Measurements from ENCODE around the gene TTC24. TPM values are rescaled to one million over a fixed set of nuclear protein-coding genes. Genes with fewer than 3 reads are reported as not detected.
A peak's percentile ranks its signal among the peaks of the same experiment; 100 is the strongest.
"Not testable (repeated sequence)": the region's sequence is repeated elsewhere in the genome, so short reads cannot be mapped to it uniquely, and the experiment has no call there.

TTC24 gene
- total RNA-seq, 1 experiment from 2014 or later, result not detected

DNA sequence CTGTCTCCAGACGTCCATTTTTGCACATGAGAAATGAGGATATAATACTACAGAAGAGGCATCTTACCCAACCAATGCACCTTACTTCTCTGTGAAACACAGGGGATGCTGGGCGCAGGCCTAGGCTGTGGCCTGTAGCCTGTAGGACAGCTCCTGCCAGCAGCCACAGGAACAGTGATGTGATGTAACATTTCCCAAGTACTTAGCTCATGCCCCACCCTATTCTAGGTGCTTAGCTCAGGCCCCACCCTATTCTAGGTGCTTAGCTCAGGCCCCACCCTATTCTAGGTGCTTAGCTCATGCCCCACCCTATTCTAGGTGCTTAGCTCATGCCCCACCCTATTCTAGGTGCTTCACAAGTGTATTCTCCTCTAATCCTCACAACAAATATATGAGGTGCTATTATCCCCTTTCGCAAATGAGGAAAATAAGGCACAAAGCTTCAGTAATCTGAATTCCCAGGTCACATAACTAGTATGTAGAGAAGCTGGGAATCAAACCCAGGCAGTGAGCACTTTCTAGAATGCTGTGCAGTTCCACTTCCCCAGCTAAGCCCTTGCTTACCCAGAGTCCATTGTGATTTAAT lies 7.5 kb downstream of the TTC24 start:
- DNase-seq (ENCODE audit: low read depth), result no peak

DNA sequence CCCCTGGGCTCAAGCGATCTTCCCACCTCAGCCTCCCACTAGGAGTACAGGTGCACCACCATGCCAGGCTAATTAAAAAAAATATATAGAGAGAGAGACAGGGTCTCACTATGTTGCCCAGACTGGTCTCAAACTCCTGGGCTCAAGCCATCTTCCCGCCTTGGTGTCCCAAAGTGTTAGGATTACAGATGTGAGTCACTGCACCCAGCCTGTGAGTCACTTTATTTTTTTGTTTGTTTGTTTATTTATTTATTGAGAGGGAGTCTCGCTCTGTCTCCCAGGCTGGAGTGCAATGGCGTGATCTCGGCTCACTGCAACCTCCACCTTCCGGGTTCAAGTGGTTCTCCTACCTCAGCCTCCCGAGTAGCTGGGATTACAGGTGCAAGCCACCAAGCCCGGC lies 8.4 kb downstream of the TTC24 start:
- DNase-seq (ENCODE audit: low read depth), result not testable (repeated sequence)

DNA sequence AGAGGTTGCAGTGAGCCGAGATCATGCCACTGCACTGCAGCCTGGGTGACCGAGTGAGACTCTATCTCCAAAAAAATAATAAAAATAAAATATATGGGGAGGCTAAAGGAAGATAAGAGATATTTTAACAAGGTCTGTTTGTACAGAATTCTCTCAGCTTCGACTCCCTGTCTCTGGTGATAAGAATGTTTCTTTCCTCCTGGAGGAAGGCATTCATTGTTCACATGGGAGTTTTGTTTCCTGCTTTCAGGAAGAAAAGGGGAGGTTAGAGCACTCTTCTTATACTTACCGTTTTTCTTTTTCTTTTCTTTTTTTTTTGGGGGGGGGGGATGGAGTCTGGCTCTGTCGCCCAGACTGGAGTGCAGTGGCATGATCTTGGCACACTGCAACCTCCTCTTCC lies 10.0 kb downstream of the TTC24 start:
- DNase-seq (ENCODE audit: low read depth), result no peak

DNA sequence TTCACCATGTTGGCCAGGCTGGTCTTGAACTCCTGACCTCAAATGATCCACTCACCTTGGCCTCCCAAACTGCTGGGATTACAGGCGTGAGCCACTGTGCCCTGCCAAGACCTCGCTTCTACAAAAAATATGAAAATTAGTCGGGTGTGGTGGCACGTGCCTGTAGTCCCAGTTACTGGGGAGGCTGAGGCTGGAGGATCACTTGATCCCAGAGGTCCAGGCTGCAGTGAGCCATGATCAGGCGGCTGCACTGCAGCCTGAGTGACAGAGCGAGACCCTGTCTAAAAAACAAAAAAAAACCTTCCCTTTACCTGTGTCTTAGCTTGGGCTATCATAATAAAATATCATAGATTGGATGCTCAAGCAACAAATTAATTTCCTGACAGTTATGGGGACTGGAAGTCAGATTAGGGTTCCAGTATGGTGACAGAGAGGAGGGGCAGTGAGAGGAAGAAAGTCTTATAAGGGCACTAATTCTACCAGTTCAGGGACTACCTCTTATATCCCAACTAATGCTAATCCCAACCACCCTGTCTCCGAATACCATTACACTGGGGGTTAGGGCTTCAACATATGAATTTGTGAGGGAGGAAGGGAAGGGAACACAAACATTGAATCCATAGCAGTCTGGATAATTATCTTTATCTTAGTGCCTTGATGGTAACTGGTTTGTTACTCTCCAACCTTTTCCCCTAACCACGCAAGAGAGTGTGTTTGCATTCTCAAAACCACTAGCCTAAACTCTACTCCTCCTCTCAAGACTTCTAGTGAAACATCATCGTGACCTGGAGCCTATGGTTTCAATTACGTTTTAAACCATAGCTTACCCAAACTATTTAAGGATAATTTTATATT lies 11.0 kb downstream of the TTC24 start:
- no peak for DNase-seq (ENCODE audit: low read depth)

DNA sequence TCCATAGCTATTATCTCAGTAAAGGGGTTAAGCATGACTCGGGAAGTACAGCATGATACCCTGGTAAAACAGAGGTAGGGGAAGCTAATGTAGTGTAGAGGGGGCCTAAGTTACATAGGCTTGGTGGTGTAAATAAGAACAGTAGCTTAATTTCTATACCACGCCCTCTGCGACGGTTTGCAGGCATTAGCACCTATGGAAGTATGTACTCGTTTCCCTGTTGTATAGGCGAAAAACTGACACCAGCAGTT lies 11.6 kb downstream of the TTC24 start:
- DNase-seq (ENCODE audit: low read depth), result no peak

DNA sequence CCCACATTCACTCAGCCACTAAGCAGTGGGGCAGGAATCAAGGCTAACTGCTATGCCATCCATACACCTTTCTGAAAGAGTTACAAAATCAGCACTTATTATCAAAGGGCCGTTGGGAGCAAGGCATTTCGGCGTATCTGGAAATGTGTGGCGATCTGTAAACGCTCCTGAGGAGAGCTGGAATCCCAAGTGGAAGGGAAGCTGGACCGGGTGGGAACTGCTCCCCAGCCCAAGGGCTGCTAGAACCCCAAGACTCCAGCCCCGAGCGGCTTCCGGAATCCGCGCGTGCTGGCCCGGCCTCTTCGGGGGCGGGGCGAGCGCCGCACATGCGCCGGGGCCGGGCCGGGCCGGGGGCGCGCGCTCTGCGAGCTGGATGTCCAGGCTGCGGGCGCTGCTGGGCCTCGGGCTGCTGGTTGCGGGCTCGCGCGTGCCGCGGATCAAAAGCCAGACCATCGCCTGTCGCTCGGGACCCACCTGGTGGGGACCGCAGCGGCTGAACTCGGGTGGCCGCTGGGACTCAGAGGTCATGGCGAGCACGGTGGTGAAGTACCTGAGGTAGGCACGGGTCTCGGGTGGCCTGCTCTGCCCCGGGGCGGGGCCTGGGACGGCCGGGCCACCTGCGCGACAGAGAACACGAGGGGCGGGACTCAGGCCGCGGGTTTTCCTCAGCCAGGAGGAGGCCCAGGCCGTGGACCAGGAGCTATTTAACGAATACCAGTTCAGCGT lies 12.1 kb downstream of the TTC24 start, which contains the start of gene NAXE:
NAXE (plus strand) TSS at position 345 of the 726 bp plus-strand sequence; CDS start at position 374, 29 bp downstream.
- peak; percentile 87 for DNase-seq (ENCODE audit: low read depth)

DNA sequence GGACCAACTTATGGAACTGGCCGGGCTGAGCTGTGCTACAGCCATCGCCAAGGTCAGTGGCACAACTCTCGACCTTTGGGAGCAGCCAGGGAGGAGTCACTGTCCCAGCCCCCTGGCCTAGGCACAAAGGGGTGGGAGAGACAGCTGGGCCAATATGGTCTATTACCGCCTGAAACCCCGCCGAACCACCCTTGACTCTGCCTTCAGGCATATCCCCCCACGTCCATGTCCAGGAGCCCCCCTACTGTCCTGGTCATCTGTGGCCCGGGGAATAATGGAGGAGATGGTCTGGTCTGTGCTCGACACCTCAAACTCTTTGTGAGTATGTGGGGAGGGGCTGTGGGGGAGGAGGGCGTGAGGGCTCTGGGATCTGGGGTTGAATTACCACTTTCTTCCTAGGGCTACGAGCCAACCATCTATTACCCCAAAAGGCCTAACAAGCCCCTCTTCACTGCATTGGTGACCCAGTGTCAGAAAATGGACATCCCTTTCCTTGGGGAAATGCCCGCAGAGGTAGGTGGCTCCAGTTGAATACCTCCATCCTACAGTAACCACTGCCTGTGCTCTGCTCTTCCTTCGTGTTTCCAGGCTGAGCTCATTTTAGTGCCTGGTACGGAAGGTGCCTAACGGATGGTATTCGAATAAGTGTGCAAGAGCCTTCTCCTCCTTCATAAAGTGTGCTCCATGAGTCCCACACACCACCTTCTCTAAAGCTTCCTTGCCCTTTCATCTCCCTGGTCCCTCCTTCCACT lies 12.8 kb downstream of the TTC24 start:
- peak; percentile 24 for DNase-seq (ENCODE audit: low read depth)

DNA sequence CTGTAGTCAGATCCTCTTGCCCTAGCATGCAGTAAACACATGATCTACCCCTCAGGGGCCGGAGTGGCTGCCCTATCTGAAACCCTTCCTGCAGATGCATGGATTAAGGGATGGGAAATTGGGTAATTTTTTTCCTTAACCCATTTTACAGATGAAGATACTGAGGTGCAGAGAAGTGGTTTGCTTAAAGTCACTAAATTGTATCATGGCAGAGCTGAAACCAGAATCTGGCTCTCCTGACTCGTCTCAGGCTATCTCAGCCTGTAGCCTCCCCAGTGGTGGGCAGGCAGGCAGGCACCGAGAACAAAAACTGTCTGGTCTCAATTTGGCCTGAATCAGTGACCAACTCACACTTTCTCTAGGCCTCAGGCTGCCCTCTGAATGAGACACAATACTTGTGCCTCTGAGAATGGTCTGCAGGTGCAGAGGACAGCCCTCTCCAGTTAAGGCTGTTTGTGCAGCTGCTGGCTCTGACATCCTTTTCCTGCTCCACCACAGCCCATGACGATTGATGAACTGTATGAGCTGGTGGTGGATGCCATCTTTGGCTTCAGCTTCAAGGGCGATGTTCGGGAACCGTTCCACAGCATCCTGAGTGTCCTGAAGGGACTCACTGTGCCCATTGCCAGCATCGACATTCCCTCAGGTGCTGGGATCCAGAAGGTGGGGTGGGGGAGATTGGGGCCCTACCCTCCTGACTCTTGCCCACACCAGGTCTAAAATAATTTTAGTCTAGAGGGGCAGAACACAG lies 13.6 kb downstream of the TTC24 start:
- DNase-seq (ENCODE audit: low read depth), result no peak

DNA sequence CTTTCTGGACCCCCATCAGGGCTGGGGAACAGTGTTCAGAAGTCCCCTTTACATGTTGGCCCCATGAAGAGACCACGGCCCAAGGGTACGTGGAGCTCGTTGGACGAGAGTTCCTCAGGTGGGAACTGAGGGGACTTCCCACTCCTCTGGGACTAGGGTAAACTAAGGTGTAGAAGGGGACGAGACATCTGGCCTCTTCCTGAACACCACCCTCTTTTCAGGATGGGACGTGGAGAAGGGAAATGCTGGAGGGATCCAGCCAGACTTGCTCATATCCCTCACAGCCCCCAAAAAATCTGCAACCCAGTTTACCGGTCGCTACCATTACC lies 14.1 kb downstream of the TTC24 start:
- no peak for DNase-seq (ENCODE audit: low read depth)

DNA sequence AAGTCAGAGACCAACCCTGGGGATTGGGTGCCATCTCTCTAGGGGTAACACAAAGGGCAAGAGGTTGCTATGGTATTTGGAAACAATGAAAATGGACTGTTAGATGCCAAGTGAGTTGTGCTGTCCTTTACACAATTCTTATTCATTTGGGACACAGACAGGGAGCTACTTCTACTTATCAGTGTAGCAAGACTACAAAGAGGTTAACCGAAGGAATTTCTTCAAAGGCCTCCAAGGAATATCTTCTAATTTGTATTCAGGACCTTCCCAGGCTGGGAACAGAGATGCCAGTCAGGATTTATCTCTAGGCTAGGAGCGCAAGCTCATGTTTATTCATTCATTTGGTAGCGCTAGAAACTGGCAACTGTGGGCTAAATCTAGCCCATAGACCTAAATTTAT lies 14.7 kb downstream of the TTC24 start:
- DNase-seq (ENCODE audit: low read depth), result no peak

DNA sequence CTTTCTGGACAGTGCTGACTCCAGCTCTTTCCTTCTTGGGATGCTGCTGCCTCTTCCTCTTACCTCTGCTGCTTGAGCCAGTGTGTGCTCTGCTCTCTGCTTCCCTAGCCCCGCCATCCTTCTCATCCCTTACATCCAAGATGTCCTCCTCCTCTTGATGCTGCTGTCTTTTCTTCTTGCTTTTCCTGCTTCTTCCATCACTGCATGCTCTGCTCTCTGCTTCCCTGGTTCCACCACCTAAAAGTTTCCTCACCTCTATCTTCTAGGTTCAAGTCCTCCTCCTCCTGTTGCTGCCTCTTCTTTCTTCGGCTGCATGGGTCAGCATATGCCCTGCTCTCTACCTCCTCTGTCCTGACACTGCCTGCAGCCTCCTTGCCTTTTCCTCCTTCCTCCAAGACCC lies 15.5 kb downstream of the TTC24 start:
- no peak for DNase-seq (ENCODE audit: low read depth)

DNA sequence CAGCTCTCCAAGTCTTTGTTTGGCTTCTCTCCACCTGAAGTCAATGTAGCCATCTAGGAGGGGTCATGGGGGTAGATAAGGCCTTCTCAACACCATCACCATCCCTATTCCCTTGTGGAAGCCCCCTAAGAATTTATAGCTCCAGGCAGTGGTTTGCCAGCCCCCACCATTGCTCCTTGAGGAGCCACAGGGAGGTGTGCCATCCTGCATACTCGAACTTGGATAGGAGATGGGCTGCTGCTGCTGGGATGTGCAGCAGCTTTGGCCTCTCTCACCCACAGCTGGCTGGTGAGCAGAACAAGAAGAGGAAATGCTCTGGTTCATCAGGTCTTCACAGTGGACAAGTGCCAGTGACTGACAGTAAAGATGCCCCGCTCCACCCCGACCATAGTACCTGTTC lies 16.9 kb downstream of the TTC24 start:
- DNase-seq (ENCODE audit: low read depth), result no peak

DNA sequence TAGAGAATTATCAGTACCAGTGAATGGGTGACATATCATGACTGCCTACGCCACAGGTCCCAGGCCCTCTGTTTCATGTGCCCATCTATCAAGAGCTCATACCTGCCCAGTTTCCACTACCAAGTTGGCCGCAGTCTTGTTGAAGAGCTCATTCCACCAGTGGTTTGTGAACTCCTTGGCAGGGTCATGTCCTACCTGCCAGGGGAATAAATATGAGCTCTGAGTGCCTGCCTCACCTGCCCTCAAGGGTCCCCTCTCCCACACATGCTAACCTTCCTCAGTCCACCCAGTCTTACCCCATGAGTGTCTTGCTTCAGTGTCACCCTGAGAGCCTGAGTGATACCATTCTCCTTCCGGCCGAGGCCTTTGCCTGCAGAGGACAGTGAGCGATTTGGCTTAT lies 18.6 kb downstream of the TTC24 start:
- no peak for DNase-seq (ENCODE audit: low read depth)

DNA sequence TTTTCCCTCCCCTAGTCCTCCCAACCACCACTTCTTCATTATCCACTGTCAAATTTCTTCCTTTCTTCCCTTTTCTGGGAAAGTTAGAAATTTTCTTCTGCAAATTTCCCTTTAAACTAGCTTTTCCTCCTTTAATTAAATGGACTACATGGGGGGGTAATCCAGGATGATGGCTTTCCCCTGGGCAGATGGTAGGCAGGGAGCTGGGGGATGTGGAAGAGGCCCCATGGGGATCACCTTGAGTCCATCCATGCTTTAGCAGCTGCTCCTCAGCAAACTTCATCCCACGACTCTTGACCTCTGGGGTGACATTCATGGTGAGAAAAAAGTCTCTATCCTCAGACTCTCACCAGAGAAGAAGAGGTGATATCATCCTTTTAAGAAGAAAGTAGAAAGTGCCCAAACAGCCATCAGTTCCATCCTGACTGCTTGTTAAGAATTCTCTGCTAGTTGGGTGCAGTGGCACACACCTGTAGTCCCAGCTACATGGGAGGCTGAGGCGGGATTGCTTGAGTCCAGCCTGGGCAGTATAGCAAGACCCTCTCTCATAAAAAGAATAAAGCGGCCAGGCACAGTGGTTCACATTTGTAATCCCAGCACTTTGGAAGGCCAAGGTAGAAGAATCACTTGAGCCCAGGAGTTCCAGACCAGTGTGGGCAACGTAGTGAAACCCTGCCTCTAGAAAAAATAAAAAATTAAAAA lies 19.4 kb downstream of the TTC24 start:
- DNase-seq (ENCODE audit: low read depth), result no peak

DNA sequence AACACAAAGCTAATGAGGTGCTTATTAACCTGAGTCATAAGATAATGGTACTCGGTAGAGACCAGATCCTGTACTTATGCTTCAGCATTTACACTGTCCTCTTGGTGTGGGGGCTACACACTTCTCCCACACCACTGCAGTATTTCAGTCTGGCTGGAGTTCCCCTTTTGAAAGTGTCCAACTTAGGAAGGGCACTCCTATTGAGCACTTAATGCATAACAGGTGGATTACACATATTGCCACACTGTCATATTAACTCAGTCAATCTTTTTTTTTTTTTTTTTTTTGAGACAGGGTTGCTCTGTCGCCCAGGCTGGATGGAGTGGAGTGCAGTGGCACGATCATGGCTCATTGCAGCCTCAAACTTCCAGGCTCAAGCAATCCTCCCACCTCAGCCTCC lies 20.3 kb downstream of the TTC24 start:
- peak; percentile 18 for DNase-seq (ENCODE audit: low read depth)

DNA sequence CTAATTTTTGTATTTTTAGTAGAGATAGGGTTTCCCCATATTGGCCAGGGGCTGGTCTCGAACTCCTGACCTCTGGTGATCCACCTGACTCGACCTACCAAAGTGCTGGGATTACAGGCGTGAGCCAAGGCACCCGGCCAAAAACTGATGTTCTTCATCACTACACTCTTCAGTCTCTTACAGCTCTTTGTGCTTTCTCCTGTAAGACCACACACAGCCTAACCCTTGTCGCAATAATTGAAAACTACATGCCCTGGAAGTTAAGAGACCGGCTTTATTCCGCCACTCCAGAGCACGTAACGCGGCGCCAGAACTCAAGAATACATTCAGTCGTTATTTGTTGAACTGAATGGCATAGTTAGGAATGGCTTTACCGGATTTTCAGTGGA lies 21.2 kb downstream of the TTC24 start:
- DNase-seq (ENCODE audit: low read depth), result peak; percentile 13

DNA sequence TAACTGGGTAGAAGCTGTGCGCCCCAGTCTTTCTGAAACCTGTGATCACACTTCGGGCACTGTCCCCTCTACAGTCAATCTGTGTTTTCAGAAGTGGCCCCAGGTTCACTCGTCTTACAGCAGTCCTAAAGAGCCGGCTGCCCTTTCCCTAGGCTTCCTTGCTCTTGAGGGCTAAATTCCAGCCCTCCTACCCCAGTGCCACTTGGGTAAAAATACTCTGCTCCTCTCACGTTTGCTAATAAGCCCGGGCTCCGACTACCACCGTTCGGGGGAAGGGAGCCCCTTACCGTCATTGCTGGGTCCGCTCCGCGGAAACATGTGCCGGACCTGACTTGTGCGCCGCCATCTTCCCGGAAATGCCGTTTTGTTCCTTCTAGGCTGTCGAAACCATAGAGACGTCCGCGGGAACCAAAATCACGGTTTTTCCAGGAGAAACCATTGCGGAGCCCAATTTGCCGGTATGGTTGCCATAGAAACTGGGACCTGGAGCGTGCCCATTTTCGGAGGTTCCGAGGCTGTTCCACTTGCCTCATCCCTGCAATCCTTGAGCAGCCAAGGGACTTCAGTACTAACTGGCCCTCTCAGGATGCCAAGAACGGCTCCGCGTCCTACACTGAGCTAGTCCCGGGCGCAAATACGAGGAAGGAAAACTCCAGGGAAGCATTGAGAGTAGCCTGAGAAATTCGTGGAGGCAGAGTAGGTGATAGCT lies 21.8 kb downstream of the TTC24 start, which contains the start of gene GPATCH4:
GPATCH4 (minus strand) TSS at position 358 of the 709 bp plus-strand sequence.
- DNase-seq (ENCODE audit: low read depth), result peak; percentile 87

DNA sequence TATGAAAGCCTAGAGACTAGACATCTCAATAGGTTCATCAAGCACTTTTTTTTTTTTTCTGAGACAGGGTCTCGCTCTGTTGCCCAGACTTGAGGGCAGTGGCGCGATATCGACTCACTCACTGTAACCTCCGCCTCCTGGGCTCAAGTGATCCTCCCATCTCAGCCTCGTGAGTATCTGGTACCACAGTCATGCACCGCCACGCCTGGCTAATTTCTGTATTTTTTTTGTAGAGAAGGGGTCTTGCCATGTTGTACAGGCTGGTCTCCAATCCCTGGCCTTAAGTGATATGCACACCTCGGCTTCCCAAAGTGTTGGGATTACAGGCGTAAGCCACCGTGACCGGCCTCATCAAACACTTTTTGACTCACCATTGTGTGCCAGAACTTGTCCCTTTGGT lies 22.4 kb downstream of the TTC24 start:
- peak; percentile 42 for DNase-seq (ENCODE audit: low read depth)

DNA sequence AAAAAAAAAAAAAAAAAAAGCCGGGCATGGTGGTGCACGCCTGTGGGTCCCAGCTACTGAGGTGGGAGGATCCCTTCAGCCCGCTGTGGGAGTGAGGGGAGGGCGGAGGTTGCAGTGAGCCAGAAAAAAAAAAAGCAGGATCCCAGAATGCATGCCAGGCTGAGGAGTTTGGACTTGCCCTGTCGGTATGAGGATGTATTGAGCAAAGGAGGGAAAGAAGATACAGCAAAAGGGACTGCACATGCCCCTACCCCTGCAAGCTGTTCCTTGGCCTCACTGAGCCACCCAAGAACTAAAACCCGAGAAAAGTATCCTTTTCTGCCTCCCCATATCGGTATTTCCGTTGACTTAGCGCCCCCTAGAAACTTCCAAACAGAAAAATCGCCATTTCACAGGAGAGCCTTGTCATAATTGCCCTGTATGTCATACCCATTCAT lies 23.1 kb downstream of the TTC24 start:
- DNase-seq (ENCODE audit: low read depth), result peak; percentile 25

DNA sequence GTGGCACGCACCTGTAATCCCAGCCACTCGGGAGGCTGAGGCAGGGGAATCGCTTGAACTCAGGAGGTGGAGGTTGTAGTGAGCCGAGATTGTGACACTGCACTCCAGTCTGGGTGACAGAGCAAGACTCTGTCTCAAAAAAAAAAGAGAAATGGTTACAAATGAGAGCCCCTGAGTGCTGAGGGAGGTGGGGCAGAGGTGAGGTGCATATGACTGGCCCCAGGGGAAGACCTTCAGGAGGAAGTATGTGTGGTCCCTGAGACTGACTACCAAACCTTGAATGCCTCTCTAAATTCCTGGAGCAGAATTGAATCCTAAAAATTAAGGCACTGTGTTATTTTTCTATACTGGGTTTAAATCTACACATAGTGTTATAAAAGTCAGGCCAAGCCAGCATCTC lies 27.8 kb downstream of the TTC24 start:
- DNase-seq (ENCODE audit: low read depth), result not testable (repeated sequence)
